Spleen (tissue), 11 donors: Measurements from ENCODE around the gene HOXA6. TPM values are rescaled to one million over a fixed set of nuclear protein-coding genes. Genes with fewer than 3 reads are reported as not detected.

Source experiments
- DNase-seq: peaks from one replicate; pipeline ENCODE4 v3.0.0-alpha.2; 2020
- H3K27ac ChIP-seq, 8 donors: fragments of 200-600 bp; sonication (generic) in 7 of 8; 1 replicate in 4 of 8; 2 replicates in 4 of 8; pipeline versions ENCODE4 v1.5.0 to v1.8.0; 2016 to 2021; ENCODE audit warnings: inconsistent platforms in 4 of 8, mild to moderate bottlenecking in 4 of 8, moderate library complexity in 1 of 8
- H3K27me3 ChIP-seq, 7 donors: fragments of 200-600 bp; sonication (generic) in 6 of 7; replicated peaks in 1 of 7; 1 replicate in 4 of 7; 2 replicates in 3 of 7; pipeline versions ENCODE4 v1.5.0 to v1.8.0; 2016 to 2021; ENCODE audit warnings: inconsistent platforms in 3 of 7, mild to moderate bottlenecking in 1 of 7
- H3K36me3 ChIP-seq, 6 donors: fragments of 200-600 bp; sonication (generic) in 5 of 6; 1 replicate in 4 of 6; 2 replicates in 2 of 6; pipeline versions ENCODE4 v1.5.0 to v1.8.0; 2016 to 2021; ENCODE audit warnings: inconsistent platforms in 2 of 6
- H3K4me1 ChIP-seq, 6 donors: fragments of 200-600 bp; sonication (generic) in 5 of 6; 1 replicate in 3 of 6; 2 replicates in 3 of 6; pipeline versions ENCODE4 v1.5.0 to v1.8.0; 2016 to 2021; ENCODE audit warnings: inconsistent platforms in 3 of 6
- H3K4me3 ChIP-seq, 8 donors: fragments of 200-600 bp; sonication (generic) in 7 of 8; 1 replicate in 4 of 8; 2 replicates in 4 of 8; pipeline versions ENCODE4 v1.5.0 to v1.8.0; 2016 to 2021; ENCODE audit warnings: inconsistent platforms in 4 of 8, mild to moderate bottlenecking in 4 of 8, moderate library complexity in 2 of 8
- H3K9me3 ChIP-seq, 8 donors: fragments of 200-600 bp; sonication (generic) in 7 of 8; 1 replicate in 4 of 8; 2 replicates in 4 of 8; pipeline versions ENCODE4 v1.5.0 to v1.8.0; 2016 to 2021; ENCODE audit warnings: inconsistent platforms in 4 of 8
- POLR2A ChIP-seq, 3 donors: fragments of 450-650 bp; IDR thresholded peaks; one replicate each; pipeline ENCODE4 v1.5.1; 2017; ENCODE audit warnings: antibody characterized with exemption in 3 of 3, mild to moderate bottlenecking in 1 of 3
- POLR2AphosphoS5 ChIP-seq, 3 donors: sonication (generic); formaldehyde crosslinking; IDR thresholded peaks; one replicate each; pipeline ENCODE4 v1.5.1; 2017; ENCODE audit warnings: antibody characterized with exemption in 3 of 3
- WGBS, 5 donors: extraction: QIAGEN DNeasy Blood & Tissue Kit in 3 of 5; methylation state at CpG; one replicate each; pipeline versions ENCODE4 v1.1.5 to v1.1.7; 2013 to 2018; 5-methylcytosine and 5-hydroxymethylcytosine counted together
- intact Hi-C: fragments of 100-400 bp; cut with DNase I; formaldehyde crosslinking; loops from one replicate; pipeline ENCODE4 v1.15.0; 2023; ENCODE audit warnings: low total_unique reads
- polyA plus RNA-seq, 3 donors: library from polyadenylated mRNA; stranded (reverse); fragments of 200-250 nt; gene quantifications; one replicate each; pipeline ENCODE4 v1.2.1, GENCODE V29; 2013
- total RNA-seq, 7 donors: library from RNA; depleted of rRNA in 3 of 7; stranded (reverse); fragments of >200 nt in 3 of 7; fragmentation: NEBNext Ultra II Directional in 4 of 7; extraction: Animal tissue kit (Norgen Biotek cat#: 25700) in 4 of 7; gene quantifications; one replicate each; pipeline versions ENCODE4 v1.1.0 to v1.2.1, GENCODE V29; 2016 to 2021
- TF ChIP-seq, protein P1 (sequence below), 11 experiments: fragments of 200-600 bp in 7 of 11; fragments of 450-650 bp in 4 of 11; sonication (generic) in 4 of 11; IDR thresholded peaks in 8 of 11; conservative IDR thresholded peaks in 3 of 11; 1 replicate in 7 of 11; 2 replicates in 4 of 11; pipeline versions ENCODE4 v1.4.0 to v1.8.0; 2016 to 2021; ENCODE audit warnings: antibody characterized with exemption in 11 of 11, inconsistent platforms in 4 of 11, mild to moderate bottlenecking in 1 of 11
- donor health status: healthy with polysubstance abuse.
- donor health status: DM: no; HTN: no; CAD: no; lungs with moderate emphysema.
- donor health status: DM: no; HTN: no; CAD: no.
- donor health status: Bipolar disorder and iron deficiency.
- donor health status: healthy.
- donor health status: DM: no; HTN: no; CAD: no.
- donor health status: DM: yes; HTN: yes; CAD: no.

The HOXA6 gene
- total and polyA plus RNA-seq, 10 donors = 0.26 to 2.0 (median 1.2) TPM; not detected in 2

GRCh38 chr7:27101957-27102580, 45.5 kb downstream of the HOXA6 start:
- Histone ChIP-seq H3K4me3 (peak overlapping the region in 7 of 8 donors; percentile 20 to 65 (median 29)), H3K27me3 (peaks cover 0 to 93% (median 19%) of the 10 kb centered on the region in 7 donors), H3K4me1 (peaks cover 19 to 99% (median 58%) of the 10 kb centered on the region in 6 donors), H3K36me3 (peaks cover 0 to 29% (median 0%) of the 10 kb centered on the region in 6 donors), H3K27ac (peak overlapping the region; percentile 7 to 93 (median 78)), H3K9me3 (no peaks in the 10 kb centered on the region)
- intact Hi-C loops = no loop called here
- no peak for DNase-seq
- TF ChIP-seq, protein P1, sequence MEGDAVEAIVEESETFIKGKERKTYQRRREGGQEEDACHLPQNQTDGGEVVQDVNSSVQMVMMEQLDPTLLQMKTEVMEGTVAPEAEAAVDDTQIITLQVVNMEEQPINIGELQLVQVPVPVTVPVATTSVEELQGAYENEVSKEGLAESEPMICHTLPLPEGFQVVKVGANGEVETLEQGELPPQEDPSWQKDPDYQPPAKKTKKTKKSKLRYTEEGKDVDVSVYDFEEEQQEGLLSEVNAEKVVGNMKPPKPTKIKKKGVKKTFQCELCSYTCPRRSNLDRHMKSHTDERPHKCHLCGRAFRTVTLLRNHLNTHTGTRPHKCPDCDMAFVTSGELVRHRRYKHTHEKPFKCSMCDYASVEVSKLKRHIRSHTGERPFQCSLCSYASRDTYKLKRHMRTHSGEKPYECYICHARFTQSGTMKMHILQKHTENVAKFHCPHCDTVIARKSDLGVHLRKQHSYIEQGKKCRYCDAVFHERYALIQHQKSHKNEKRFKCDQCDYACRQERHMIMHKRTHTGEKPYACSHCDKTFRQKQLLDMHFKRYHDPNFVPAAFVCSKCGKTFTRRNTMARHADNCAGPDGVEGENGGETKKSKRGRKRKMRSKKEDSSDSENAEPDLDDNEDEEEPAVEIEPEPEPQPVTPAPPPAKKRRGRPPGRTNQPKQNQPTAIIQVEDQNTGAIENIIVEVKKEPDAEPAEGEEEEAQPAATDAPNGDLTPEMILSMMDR (IDR thresholded peaks at IDR 0.05 in 8 of 11, conservative IDR thresholded peaks at IDR 0.05 in 3 of 11) = no peak
- no peak for TF ChIP-seq POLR2A (IDR thresholded peaks at IDR 0.05)
- peak in 2 of 3 donors; percentile 9 to 38 for TF ChIP-seq POLR2AphosphoS5 (IDR thresholded peaks at IDR 0.05)
- WGBS, 5 donors = 4 to 27% (median 14%) methylated on average over 24 to 39 of the region's 39 CpGs

DNA sequence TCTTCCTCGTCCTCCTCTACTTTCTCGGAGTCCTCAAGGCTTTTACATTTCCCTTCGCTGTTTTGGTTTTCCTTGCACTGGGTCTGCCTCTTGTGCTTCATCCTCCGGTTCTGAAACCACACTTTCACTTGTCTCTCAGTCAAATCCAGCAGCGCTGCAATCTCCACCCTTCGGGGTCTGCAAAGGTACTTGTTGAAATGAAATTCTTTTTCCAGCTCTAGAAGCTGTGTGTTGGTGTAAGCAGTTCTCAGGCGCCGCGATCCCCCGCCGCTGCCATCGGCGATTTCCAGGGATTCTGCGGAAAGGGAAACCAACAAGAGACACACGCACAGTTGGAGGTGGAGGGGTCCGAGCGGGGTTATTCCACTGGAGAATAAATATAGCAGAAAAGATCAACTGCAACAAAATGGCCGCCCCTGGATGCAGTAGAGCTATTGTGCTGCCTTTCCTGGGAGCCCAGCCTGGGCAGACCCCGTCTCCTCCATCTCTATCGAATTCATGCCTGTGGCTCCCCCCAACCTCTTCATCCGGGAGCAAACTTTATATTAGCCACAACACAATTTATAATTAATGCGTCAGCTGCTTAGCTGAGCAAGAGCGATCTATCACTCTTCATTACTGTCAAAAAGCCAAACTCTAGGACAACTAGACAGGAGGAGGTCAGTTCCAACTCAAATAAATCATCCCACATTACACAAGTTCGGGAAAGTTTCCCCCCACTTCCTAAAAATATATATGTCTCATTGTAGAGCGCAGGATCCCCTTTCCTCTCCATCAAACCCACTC, 46.2 kb downstream of the HOXA6 start:
- Histone ChIP-seq H3K27ac (peak overlapping the region; percentile 7 to 93 (median 78)), H3K27me3 (peaks cover 0 to 98% (median 19%) of the 10 kb centered on the region in 7 donors), H3K4me3 (peak overlapping the region in 7 of 8 donors; percentile 20 to 65 (median 29)), H3K36me3 (peaks cover 0 to 29% (median 0%) of the 10 kb centered on the region in 6 donors), H3K4me1 (peaks cover 19 to 97% (median 60%) of the 10 kb centered on the region in 6 donors), H3K9me3 (no peaks in the 10 kb centered on the region)
- TF ChIP-seq, protein P1 (IDR thresholded peaks at IDR 0.05 in 8 of 11, conservative IDR thresholded peaks at IDR 0.05 in 3 of 11) = no peak
- peak in 1 of 3 donors; percentile 56 for TF ChIP-seq POLR2AphosphoS5 (IDR thresholded peaks at IDR 0.05)
- intact Hi-C loops = no loop called here
- WGBS, 5 donors = 64 to 85% (median 70%) methylated on average over 25 of the region's 25 CpGs
- DNase-seq = no peak

DNA sequence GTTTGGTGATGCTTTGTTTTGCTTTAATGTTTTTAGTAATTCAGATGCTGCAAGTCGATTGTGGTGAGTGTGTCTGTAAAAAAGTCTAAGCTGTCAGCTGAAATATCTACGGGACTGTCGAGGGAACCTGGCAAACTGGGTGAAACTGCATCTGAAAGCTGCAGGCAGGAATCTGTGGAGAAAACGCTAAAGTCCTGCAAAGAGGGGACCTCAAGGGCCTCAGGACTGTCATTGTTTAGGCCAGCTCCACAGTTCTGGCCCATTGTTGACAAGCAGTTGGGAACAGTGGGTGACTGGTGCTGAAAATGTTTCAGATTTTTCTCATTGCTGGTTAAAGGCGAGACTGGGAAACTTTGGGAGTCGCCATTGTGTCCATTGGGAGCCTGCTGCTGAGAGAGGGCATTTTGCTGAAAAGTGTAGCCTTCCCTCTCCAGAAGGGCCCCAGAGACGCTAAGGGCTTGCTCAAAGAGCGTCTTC, 46.8 kb downstream of the HOXA6 start:
- no peak for DNase-seq
- peaks cover 0 to 29% (median 0%) of the 10 kb centered on the region in 6 donors for H3K36me3 ChIP-seq
- WGBS, 5 donors = 68 to 86% (median 75%) methylated on average over 8 of the region's 8 CpGs
- peaks cover 0 to 98% (median 19%) of the 10 kb centered on the region in 7 donors for H3K27me3 ChIP-seq
- H3K9me3 ChIP-seq = no peaks in the 10 kb centered on the region
- peaks cover 19 to 91% (median 56%) of the 10 kb centered on the region in 6 donors for H3K4me1 ChIP-seq
- TF ChIP-seq POLR2A (IDR thresholded peaks at IDR 0.05) (no peak), POLR2AphosphoS5 (IDR thresholded peaks at IDR 0.05) (no peak)
- TF ChIP-seq, protein P1 (IDR thresholded peaks at IDR 0.05 in 8 of 11, conservative IDR thresholded peaks at IDR 0.05 in 3 of 11) = no peak
- intact Hi-C loops = no loop called here
- peak overlapping the region in 7 of 8 donors; percentile 73 to 93 (median 78) for H3K27ac ChIP-seq
- H3K4me3 ChIP-seq = peak overlapping the region in 4 of 8 donors; percentile 23 to 65 (median 37)
